ENCODE results near the gene TSPOAP1. TPM values are rescaled to one million over a fixed set of nuclear protein-coding genes. Genes with fewer than 3 reads are reported as not detected.

Gene TSPOAP1
- total and polyA plus RNA-seq, 10 of the 15 experiments (the other 5 are each of a cell fraction or from before 2014, with no cell fraction given): 0.58 to 16.4 (median 4.2) TPM; not detected in 1

- SMC1A ChIA-PET (ENCODE audit: uncharacterized antibody, unreplicated experiment): interaction anchor here (0.9 to 1.5 kb wide), 2 partner anchors 63 to 166 kb away, joined by 3 to 4 read pairs; no protein-coding TSS in a partner anchor
- CTCF ChIA-PET: no interaction called here
- DNase-seq (ENCODE audit: low read depth, low spot score) (no peak), FAIRE-seq (no peak), ATAC-seq (no peak)
- Histone ChIP-seq H4K20me1 (ENCODE audit: control insufficient read depth, insufficient read depth) (no peaks in the 10 kb centered on the region), H3K79me2 (ENCODE audit: control insufficient read depth, insufficient read depth, low read length) (no peaks in the 10 kb centered on the region), H3K36me3 (ENCODE audit: control insufficient read depth in 2 of 2, insufficient read depth in 2 of 2, low read length in 1 of 2) (no peaks in the 10 kb centered on the region), H3K4me3 (no peak overlapping the region), H3K4me1 (ENCODE audit: control insufficient read depth, insufficient read depth, low read length) (no peaks in the 10 kb centered on the region), H3K27ac (ENCODE audit: control insufficient read depth, insufficient read depth) (no peak overlapping the region), H2AFZ (ENCODE audit: control insufficient read depth, low read depth, low read length) (no peak overlapping the region), H3K9me3 (replicated peaks; ENCODE audit: control insufficient read depth, insufficient read depth, low read length) (no peaks in the 10 kb centered on the region), H3K4me2 (ENCODE audit: control insufficient read depth, insufficient read depth) (no peak overlapping the region), H3K27me3 (replicated peaks in 1 of 2; ENCODE audit: control insufficient read depth in 2 of 2, insufficient read depth in 2 of 2, low read length in 1 of 2) (no peaks in the 10 kb centered on the region; a peak in 1 of 4 replicates), H3K9ac (ENCODE audit: control insufficient read depth, insufficient read depth, low read length) (no peak overlapping the region)
- peak; percentile 42; the same call in 1 of the 2 replicates for TF ChIP-seq NFYB (IDR thresholded peaks at IDR 0.05; ENCODE audit: insufficient read depth, low read depth, low read length)
- TF ChIP-seq ZNF207 (IDR thresholded peaks at IDR 0.05; ENCODE audit: borderline replicate concordance): no peak
- no TSS peak for BruUV-seq (replicated peaks)
- POLR2A ChIA-PET: interaction anchor here (0.7 kb wide), 1 partner anchor 9 kb away, joined by 4 read pairs; no protein-coding TSS in a partner anchor
- WGBS (ENCODE audit: insufficient coverage, insufficient replicate concordance, low lambda C conversion rate, missing lambda C conversion rate): 0% methylated on average over 1 of the region's 2 CpGs
- in situ Hi-C loops (cut with MboI): no loop called here
- intact Hi-C loops (cut with micrococcal nuclease; ENCODE audit: unreplicated experiment): no loop called here
- RAD21 ChIA-PET (ENCODE audit: unreplicated experiment): no interaction called here
Observed at GRCh38 chr17:58281511-58282011, 47.0 kb downstream of the TSPOAP1 start.

- ChIA-PET CTCF (interaction anchor here (1.0 kb wide), 1 partner anchor 31 kb away, joined by 4 read pairs; no protein-coding TSS in a partner anchor), POLR2A (no interaction called here), RAD21 (ENCODE audit: unreplicated experiment) (no interaction called here), SMC1A (ENCODE audit: uncharacterized antibody, unreplicated experiment) (interaction anchor here (0.9 to 1.5 kb wide), 2 partner anchors 64 to 167 kb away, joined by 3 to 4 read pairs; no protein-coding TSS in a partner anchor)
- Histone ChIP-seq H2AFZ (ENCODE audit: control insufficient read depth, low read depth, low read length) (no peak within 1 kb of the TSS), H3K9ac (ENCODE audit: control insufficient read depth, insufficient read depth, low read length) (no peak within 1 kb of the TSS), H3K79me2 (ENCODE audit: control insufficient read depth, insufficient read depth, low read length) (no peaks in the 10 kb centered on the region), H3K4me3 (no peak within 1 kb of the TSS), H3K27me3 (replicated peaks in 1 of 2; ENCODE audit: control insufficient read depth in 2 of 2, insufficient read depth in 2 of 2, low read length in 1 of 2) (no peaks in the 10 kb centered on the region; a peak in 1 of 4 replicates), H3K27ac (ENCODE audit: control insufficient read depth, insufficient read depth) (no peak within 1 kb of the TSS), H3K4me1 (ENCODE audit: control insufficient read depth, insufficient read depth, low read length) (no peaks in the 10 kb centered on the region), H3K36me3 (ENCODE audit: control insufficient read depth in 2 of 2, insufficient read depth in 2 of 2, low read length in 1 of 2) (no peaks in the 10 kb centered on the region), H3K9me3 (replicated peaks; ENCODE audit: control insufficient read depth, insufficient read depth, low read length) (no peaks in the 10 kb centered on the region), H3K4me2 (ENCODE audit: control insufficient read depth, insufficient read depth) (no peak within 1 kb of the TSS), H4K20me1 (ENCODE audit: control insufficient read depth, insufficient read depth) (no peaks in the 10 kb centered on the region)
- in situ Hi-C loops (cut with MboI) (no loop called here), intact Hi-C loops (cut with micrococcal nuclease; ENCODE audit: unreplicated experiment) (no loop called here)
- DNase-seq (ENCODE audit: low read depth, low spot score): no peak
- no peak for FAIRE-seq
- no TSS peak for BruUV-seq (replicated peaks)
- no peak for ATAC-seq
- WGBS (ENCODE audit: insufficient coverage, insufficient replicate concordance, low lambda C conversion rate, missing lambda C conversion rate): 46% methylated on average over 5 of the region's 5 CpGs
- TF ChIP-seq CBX5 (IDR thresholded peaks at IDR 0.05; ENCODE audit: low read depth): no peak
- no peak for TF ChIP-seq EED (IDR thresholded peaks at IDR 0.05; ENCODE audit: low read depth)
Observed at GRCh38 chr17:58280480-58281217, 47.9 kb downstream of the TSPOAP1 start, which contains the start of gene MPO. TSS of gene MPO (minus strand) at chr17:58280935. CDS start at chr17:58280758, 177 bp downstream.

Measured in GM12878 (cell line).